ENCODE measurements around the gene MARVELD1.

The MARVELD1 gene

GRCh38 chr10:97755718-97756117 is 42.2 kb downstream of the MARVELD1 start:
- no peak for DNase-seq (ENCODE audit: low read depth)

- no peak for DNase-seq (ENCODE audit: low read depth)
These were observed 43.9 kb downstream of the MARVELD1 start for GRCh38 chr10:97757471-97757870.

- peak; percentile 12 for DNase-seq (ENCODE audit: low read depth)
These were observed 45.8 kb downstream of the MARVELD1 start for GRCh38 chr10:97759158-97759887.

- no peak for DNase-seq (ENCODE audit: low read depth)
These were observed 46.4 kb downstream of the MARVELD1 start for GRCh38 chr10:97759946-97760345.

GRCh38 chr10:97760461-97761257 is 47.1 kb downstream of the MARVELD1 start:
- no peak for DNase-seq (ENCODE audit: low read depth)

GRCh38 chr10:97761331-97761865 is 47.9 kb downstream of the MARVELD1 start:
- no peak for DNase-seq (ENCODE audit: low read depth)

- DNase-seq (ENCODE audit: low read depth): no peak
These were observed 48.5 kb downstream of the MARVELD1 start for GRCh38 chr10:97762056-97762455.

- no peak for DNase-seq (ENCODE audit: low read depth)
These were observed 49.3 kb downstream of the MARVELD1 start for GRCh38 chr10:97762816-97763215.

GRCh38 chr10:97763411-97763810 is 49.9 kb downstream of the MARVELD1 start:
- DNase-seq (ENCODE audit: low read depth): no peak

GRCh38 chr10:97763947-97764346 is 50.4 kb downstream of the MARVELD1 start:
- DNase-seq (ENCODE audit: low read depth): no peak

GRCh38 chr10:97764519-97764931 is 51.0 kb downstream of the MARVELD1 start:
- no peak for DNase-seq (ENCODE audit: low read depth)

GRCh38 chr10:97765201-97765600 is 51.7 kb downstream of the MARVELD1 start:
- DNase-seq (ENCODE audit: low read depth): no peak

- DNase-seq (ENCODE audit: low read depth): no peak
These were observed 52.7 kb downstream of the MARVELD1 start for GRCh38 chr10:97766106-97766810.

GRCh38 chr10:97766996-97767924 is 53.7 kb downstream of the MARVELD1 start:
- DNase-seq (ENCODE audit: low read depth): no peak

Measured in activated T-helper 9 cell treated with anti-CD3 and anti-CD28 coated beads, Interleukin-2, amount 50 U/mL, for 16 hours (primary cell).